HAP-1 (cell line): ENCODE measurements around the gene TET3.

Experiments
- DNase-seq, 2 experiments: peaks; one replicate each; pipeline ENCODE4 v3.0.0-alpha.2; 2016 to 2020; ENCODE audit warnings: low spot score in 2 of 2
- H3K27me3 ChIP-seq: fragments of 250-450 bp; sonication (Bioruptor Pico); 2 replicates; pipeline ENCODE4 v1.5.1; 2020; ENCODE audit warnings: low read depth, mild to moderate bottlenecking, moderate library complexity
- H3K36me3 ChIP-seq: fragments of 250-450 bp; sonication (Bioruptor Pico); replicated peaks from 2 replicates; pipeline ENCODE4 v1.5.1; 2020; ENCODE audit warnings: mild to moderate bottlenecking
- H3K4me1 ChIP-seq: fragments of 250-450 bp; sonication (Bioruptor Pico); 2 replicates; pipeline ENCODE4 v1.5.1; 2020; ENCODE audit warnings: mild to moderate bottlenecking
- H3K4me3 ChIP-seq: fragments of 250-450 bp; sonication (Bioruptor Pico); 2 replicates; pipeline ENCODE4 v1.5.1; 2020; ENCODE audit warnings: mild to moderate bottlenecking, moderate library complexity
- H3K9me3 ChIP-seq: fragments of 250-450 bp; sonication (Bioruptor Pico); 2 replicates; pipeline ENCODE4 v1.5.1; 2020; ENCODE audit warnings: mild to moderate bottlenecking, moderate library complexity
- in situ Hi-C: fragments of 300-500 bp; cut with MboI; formaldehyde crosslinking; loops from 3 replicates; pipeline ENCODE4 v1.14.3; 2020; ENCODE audit warnings: low sequenced_read_pairs, inconsistent platforms, mixed read lengths

TET3 gene

DNA sequence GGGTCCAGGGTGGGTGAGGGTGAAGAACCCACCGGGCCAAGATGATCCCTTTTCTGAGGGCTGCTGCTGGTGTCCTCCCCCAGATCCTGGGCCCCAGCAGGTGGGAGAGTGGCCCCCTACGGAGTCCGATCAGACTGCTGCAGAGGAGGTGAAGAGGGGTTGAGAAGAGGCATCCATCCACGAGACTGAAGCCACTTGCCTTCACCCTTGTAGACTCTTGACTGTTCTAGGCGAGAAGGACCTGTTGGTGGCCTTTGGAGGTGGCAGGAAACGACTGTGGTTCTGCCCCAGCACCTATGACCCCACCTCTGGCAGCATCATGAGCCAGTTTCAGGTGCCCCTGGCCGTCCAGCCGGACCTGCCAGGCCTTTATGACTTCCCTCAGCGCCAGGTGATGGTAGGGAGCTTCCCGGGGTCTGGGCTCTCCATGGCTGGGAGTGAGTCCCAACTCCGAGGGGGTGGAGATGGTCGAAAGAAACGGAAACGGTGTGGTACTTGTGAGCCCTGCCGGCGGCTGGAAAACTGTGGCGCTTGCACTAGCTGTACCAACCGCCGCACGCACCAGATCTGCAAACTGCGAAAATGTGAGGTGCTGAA lies 1.5 kb downstream of the TET3 start:
- Histone ChIP-seq H3K4me1 (peaks cover 43% of the 10 kb centered on the region), H3K9me3 (no peaks in the 10 kb centered on the region), H3K36me3 (peaks cover 21% of the 10 kb centered on the region), H3K4me3 (peak overlapping the region; percentile 45), H3K27me3 (no peaks in the 10 kb centered on the region)
- DNase-seq = no peak
- in situ Hi-C loops = no loop called here

GRCh38 chr2:73987109-73987947 lies 2.6 kb downstream of the TET3 start:
- peaks cover 21% of the 10 kb centered on the region for H3K36me3 ChIP-seq
- H3K27me3 ChIP-seq = no peaks in the 10 kb centered on the region
- no peaks in the 10 kb centered on the region for H3K9me3 ChIP-seq
- peaks cover 43% of the 10 kb centered on the region for H3K4me1 ChIP-seq
- DNase-seq = peak; percentile 51 to 67
- in situ Hi-C loops = no loop called here
- H3K4me3 ChIP-seq = peak overlapping the region; percentile 45

DNA sequence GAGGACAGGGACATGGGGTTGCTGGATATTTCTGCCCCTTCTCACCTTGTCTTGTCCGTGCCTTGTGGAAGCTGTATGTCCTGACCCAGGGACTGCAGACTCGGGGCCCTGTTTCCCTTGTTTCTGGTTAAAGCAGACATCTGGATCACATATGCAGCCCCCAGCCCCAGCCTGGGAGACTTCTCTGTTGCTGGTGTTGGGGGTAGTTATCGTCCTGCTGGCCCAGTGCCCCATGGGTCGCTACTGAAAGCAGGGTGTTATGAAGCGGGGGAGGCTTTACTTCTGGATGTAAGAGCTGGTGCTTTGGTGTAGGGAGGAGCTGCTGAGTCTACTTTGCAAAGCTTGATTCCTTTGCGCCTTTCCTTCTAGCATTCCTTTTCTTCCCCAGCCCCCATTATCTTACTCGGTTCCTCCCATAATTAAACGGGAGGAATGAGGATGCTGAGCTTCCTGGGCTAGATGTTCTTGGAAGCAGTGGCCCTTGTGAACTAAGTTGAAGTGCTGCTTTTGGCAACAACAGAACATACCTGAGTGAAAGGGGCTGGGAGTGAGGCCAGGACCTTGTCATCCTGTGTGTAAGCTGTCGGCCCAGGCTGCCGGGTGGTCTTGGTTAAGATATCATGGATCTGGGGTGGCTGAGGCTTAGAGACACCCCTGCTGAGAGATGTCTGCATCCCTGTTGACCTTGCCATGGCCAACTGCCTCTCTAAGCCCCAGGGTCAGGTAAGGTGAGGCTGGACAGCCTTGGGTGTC lies 3.4 kb downstream of the TET3 start:
- H3K4me1 ChIP-seq = peaks cover 42% of the 10 kb centered on the region
- H3K27me3 ChIP-seq = no peaks in the 10 kb centered on the region
- H3K9me3 ChIP-seq = no peaks in the 10 kb centered on the region
- no peak for DNase-seq
- in situ Hi-C loops = no loop called here
- peak overlapping the region; percentile 45 for H3K4me3 ChIP-seq
- H3K36me3 ChIP-seq = peaks cover 21% of the 10 kb centered on the region

- Histone ChIP-seq H3K4me3 (no peak overlapping the region), H3K27me3 (no peaks in the 10 kb centered on the region), H3K36me3 (peaks cover 21% of the 10 kb centered on the region), H3K4me1 (peaks cover 29% of the 10 kb centered on the region), H3K9me3 (no peaks in the 10 kb centered on the region)
- DNase-seq = no peak
- in situ Hi-C loops = no loop called here
Measured at GRCh38 chr2:73989972-73990371, 5.3 kb downstream of the TET3 start.

DNA sequence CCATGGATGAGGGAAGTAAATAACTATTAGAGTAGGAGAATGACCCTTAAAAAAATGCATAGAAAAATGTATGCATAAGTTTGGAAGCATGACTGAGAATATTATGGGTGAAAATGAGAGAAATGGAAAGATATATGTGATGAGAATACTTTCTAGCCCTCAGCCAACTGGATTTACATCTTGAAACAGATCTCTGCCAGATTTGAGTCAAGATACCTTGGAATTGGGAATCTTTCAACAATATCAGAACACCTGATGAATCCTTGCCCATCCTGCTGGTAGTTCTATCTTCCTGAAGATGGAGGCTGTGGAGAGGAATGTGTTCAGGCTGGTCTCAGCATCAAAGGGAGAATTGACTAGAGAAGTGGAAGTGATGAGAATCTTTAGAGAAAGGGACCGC lies 5.8 kb downstream of the TET3 start:
- Histone ChIP-seq H3K27me3 (no peaks in the 10 kb centered on the region), H3K4me3 (no peak overlapping the region), H3K36me3 (peaks cover 21% of the 10 kb centered on the region), H3K9me3 (no peaks in the 10 kb centered on the region), H3K4me1 (peaks cover 29% of the 10 kb centered on the region)
- no peak for DNase-seq
- in situ Hi-C loops = no loop called here

DNA sequence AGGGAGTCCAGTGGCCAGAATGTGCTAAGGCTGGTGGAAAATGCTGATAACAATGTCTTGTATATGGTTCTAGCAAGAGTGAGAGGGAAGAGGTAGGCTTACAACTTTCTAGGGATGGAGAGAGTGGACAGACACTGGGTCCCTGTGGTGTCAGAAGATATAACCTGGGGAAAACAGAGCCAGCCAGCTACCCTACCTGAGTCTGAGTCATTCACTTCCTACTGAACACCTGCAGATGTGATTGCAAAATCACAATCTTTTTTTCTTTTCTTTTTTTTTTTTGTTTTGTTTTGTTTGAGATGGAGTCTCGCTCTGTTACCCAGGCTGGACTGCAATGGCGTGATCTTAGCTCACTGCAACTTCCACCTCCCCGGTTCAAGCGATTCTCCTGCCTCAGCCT lies 7.3 kb downstream of the TET3 start:
- Histone ChIP-seq H3K27me3 (no peaks in the 10 kb centered on the region), H3K9me3 (no peaks in the 10 kb centered on the region), H3K36me3 (peaks cover 12% of the 10 kb centered on the region), H3K4me1 (peaks cover 14% of the 10 kb centered on the region), H3K4me3 (no peak overlapping the region)
- in situ Hi-C loops = no loop called here
- DNase-seq = no peak

DNA sequence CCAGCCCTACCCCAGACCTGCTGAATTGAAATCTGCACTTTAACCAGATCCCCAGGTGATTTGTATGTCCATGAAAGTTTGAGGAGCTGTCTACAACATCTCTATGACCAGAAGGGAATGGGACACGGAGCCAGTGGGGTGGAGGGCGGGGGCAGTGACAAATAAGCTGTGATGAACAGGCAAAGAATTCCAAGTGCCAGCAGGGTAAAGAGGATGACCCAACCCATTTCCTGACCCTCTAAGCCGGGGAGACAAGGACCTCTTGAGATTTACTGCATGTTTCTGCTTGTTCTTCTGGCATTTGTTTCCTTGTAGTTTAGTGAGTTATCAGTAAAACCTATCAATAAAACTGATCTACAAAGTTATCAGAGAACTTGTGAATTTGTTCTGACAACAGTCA lies 8.7 kb downstream of the TET3 start:
- in situ Hi-C loops = no loop called here
- Histone ChIP-seq H3K4me1 (peaks cover 3% of the 10 kb centered on the region), H3K36me3 (peaks cover 7% of the 10 kb centered on the region), H3K9me3 (no peaks in the 10 kb centered on the region), H3K4me3 (no peak overlapping the region), H3K27me3 (no peaks in the 10 kb centered on the region)
- DNase-seq = no peak

GRCh38 chr2:73993778-73994177 lies 9.1 kb downstream of the TET3 start:
- Histone ChIP-seq H3K9me3 (no peaks in the 10 kb centered on the region), H3K27me3 (no peaks in the 10 kb centered on the region), H3K36me3 (peaks cover 5% of the 10 kb centered on the region), H3K4me1 (no peaks in the 10 kb centered on the region), H3K4me3 (no peak overlapping the region)
- DNase-seq = no peak
- in situ Hi-C loops = no loop called here

GRCh38 chr2:73994178-73994831 lies 9.6 kb downstream of the TET3 start:
- Histone ChIP-seq H3K36me3 (peaks cover 5% of the 10 kb centered on the region), H3K4me1 (no peaks in the 10 kb centered on the region), H3K4me3 (no peak overlapping the region), H3K27me3 (no peaks in the 10 kb centered on the region), H3K9me3 (no peaks in the 10 kb centered on the region)
- DNase-seq = no peak
- in situ Hi-C loops = no loop called here

DNA sequence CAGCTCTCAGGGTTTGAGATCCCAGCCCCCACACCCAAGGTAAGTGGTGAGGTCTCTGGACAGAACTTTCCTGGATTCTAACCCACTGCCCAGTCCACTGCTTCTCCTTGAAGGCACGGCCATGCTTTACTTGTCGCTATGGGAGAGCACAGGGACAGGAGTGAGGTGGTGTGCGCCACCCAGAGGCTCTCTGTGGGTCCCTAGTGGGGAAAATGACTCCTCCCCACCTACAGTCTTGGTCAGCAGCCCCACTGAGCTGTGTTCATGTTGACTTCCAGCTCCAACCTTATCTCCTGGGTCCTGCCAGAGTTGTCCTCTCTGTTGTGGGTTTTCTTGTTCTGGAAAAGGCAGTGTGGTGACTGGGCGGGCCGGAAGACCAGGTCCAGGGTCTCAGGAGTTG lies 11.1 kb downstream of the TET3 start:
- Histone ChIP-seq H3K4me3 (no peak overlapping the region), H3K36me3 (no peaks in the 10 kb centered on the region; the same call in 1 of the 2 replicates), H3K4me1 (no peaks in the 10 kb centered on the region), H3K27me3 (no peaks in the 10 kb centered on the region), H3K9me3 (no peaks in the 10 kb centered on the region)
- DNase-seq = no peak
- in situ Hi-C loops = no loop called here

- H3K36me3 ChIP-seq = no peaks in the 10 kb centered on the region; the same call in 1 of the 2 replicates
- in situ Hi-C loops = no loop called here
- no peak overlapping the region for H3K4me3 ChIP-seq
- no peaks in the 10 kb centered on the region; the same call in 1 of the 2 replicates for H3K4me1 ChIP-seq
- no peak for DNase-seq
- H3K27me3 ChIP-seq = no peaks in the 10 kb centered on the region
- H3K9me3 ChIP-seq = no peaks in the 10 kb centered on the region
Measured at GRCh38 chr2:73997813-73998212, 13.1 kb downstream of the TET3 start.

GRCh38 chr2:73998451-73998850 lies 13.7 kb downstream of the TET3 start:
- no peaks in the 10 kb centered on the region; the same call in 1 of the 2 replicates for H3K36me3 ChIP-seq
- DNase-seq = no peak
- H3K9me3 ChIP-seq = no peaks in the 10 kb centered on the region
- no peak overlapping the region for H3K4me3 ChIP-seq
- no peaks in the 10 kb centered on the region for H3K27me3 ChIP-seq
- in situ Hi-C loops = no loop called here
- H3K4me1 ChIP-seq = no peaks in the 10 kb centered on the region; the same call in 1 of the 2 replicates

GRCh38 chr2:73998933-73999332 lies 14.2 kb downstream of the TET3 start:
- in situ Hi-C loops = no loop called here
- no peaks in the 10 kb centered on the region; the same call in 1 of the 2 replicates for H3K4me1 ChIP-seq
- no peak for DNase-seq
- no peaks in the 10 kb centered on the region for H3K9me3 ChIP-seq
- H3K4me3 ChIP-seq = no peak overlapping the region
- H3K27me3 ChIP-seq = no peaks in the 10 kb centered on the region
- no peaks in the 10 kb centered on the region; the same call in 1 of the 2 replicates for H3K36me3 ChIP-seq
